HG02759 (cell line): ENCODE measurements around the gene CHMP6.

ENCODE experiments used
- ATAC-seq: cut with Tn5 transposase; IDR thresholded peaks from one replicate; pipeline ENCODE4 v1.9.1; 2021; ENCODE audit warnings: mild to moderate bottlenecking, moderate library complexity; ENCODE audit not compliant: unreplicated experiment

Gene CHMP6

DNA sequence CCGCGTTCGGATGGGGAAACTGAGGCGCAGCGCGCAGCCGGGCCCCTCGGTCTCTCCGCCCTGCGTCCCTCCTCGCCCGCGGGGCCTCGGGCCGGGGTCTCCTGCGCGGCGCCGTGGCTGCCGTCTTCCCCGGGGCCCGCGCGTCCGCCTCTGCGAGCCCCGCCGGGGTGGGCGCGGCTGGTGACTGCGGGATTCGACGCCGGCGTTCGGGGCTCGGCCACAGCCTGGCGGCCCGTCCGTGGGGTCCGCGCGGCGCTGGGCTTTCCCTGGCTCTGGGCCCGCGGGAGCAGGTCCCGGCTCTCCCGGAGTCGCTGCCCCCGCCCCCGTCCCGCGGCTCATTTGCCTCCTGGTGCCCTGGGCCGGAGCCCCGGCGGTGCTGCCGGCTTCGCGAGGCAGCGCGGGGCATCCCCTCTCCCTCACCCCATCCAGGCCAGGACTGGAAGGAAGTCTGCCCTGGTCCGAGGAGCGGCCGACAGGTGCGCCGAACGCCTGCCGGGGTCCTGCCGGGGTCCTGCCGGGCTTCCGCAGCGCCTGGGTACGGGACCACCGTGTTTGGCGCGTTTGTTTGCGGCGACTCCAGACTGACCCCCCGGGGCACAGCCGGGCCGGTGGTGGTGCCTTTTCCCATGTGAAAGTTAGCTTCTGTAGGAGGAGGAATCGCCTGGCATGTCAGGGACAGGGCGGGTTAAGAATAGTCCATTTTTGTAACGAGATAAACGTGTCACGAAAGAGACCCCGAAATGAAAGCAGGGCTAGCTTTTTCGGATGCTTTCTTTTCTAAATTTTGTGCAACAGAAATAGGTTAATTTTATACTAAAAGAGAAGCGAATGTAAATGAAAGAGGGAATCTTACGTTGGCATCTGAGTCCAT, 671 bp downstream of the CHMP6 start:
- ATAC-seq: peak; percentile 34

DNA sequence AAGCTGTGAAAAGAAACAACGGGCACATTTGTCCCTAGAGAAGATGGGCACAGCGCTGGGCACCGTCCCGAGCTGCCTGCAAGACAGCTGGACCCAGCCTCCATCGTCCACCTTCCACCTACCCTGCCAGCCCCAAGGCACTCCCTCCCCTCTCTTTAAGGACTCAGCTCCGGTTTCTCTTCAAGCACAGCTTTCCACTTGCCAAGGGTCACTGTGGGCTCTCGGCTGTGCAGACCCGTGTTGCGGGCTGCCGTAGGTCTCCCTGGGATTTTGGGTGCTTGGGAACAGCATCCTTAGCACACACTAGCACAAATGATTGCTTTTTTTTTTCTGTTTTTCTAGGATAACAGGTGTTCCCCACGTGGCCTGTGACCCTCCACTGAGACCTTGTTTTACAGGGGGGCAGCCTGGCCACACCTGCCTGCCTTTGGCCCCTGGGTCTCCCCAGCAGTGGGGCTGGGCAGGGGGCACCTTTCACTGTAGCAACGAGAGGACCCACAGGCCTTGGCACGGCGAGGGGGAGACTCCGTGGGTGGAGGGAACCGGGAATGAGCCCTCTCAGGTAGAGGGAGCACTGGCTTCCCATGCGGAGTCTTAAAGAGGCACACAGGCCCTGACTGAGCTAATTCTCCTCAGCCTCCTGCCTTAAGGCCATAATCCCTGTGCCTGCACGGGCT, 1.4 kb downstream of the CHMP6 start:
- ATAC-seq: no peak

DNA sequence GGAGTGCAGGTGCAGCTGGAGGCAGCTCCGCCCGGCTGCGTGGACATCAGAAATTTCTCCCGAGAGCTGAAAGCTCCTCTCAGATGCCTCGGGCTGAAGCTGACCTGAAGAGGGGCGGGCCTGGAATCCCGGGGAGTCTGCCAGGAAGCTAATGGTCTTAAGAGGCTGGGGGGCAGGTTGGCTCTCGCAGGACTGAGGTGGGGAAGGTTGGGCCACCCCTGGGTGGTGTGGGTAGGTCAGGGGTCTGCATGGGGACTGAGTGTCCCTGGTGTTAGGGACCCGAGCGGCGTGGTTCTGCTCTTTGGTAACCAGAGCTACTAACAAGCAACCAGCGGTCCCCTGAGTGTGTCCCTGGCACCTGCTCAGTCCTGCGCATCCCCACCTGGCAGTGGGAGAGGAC, 3.5 kb downstream of the CHMP6 start:
- ATAC-seq: no peak

DNA sequence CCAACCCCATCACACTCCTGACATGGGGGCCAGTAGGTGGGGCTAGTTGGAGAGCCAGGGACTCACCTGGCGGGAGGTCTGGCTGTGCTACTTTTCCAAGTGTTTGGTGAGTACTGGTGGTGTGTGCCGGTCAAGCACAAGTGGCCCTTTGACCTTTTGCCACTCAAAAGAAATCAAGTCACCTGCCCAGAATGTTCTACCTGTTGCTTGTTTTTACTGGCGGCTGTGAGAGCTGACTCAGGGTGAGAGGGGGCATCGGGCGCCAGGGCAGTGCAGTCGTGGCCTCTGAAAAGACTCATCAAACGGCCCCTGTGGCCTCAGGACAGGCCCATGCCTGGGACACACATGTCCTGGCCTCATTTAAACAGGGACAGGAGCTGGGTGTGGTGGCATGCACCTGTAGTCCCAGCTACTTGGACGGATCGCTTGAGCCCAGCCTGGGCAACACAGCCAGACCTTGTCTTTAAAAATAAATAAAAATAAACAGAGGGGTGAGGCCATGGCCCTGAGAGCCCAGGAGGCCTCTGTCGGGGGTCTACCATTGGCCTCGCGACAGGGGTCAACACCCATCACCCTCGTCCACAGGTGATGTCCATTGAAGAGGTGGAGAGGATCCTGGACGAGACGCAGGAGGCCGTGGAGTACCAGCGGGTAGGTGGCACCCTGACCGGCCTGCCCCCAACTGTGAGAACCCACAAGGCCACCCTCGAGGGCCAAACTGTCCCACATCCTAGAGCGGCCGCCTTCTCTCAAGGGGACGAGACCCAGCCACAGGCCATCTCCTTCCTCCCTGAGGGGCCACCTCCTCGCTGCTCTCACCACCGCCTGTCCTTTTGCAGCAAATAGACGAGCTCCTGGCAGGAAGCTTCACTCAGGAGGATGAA, 5.0 kb downstream of the CHMP6 start:
- ATAC-seq: no peak

GRCh38 chr17:80997424-80998117, 5.9 kb downstream of the CHMP6 start:
- no peak for ATAC-seq

DNA sequence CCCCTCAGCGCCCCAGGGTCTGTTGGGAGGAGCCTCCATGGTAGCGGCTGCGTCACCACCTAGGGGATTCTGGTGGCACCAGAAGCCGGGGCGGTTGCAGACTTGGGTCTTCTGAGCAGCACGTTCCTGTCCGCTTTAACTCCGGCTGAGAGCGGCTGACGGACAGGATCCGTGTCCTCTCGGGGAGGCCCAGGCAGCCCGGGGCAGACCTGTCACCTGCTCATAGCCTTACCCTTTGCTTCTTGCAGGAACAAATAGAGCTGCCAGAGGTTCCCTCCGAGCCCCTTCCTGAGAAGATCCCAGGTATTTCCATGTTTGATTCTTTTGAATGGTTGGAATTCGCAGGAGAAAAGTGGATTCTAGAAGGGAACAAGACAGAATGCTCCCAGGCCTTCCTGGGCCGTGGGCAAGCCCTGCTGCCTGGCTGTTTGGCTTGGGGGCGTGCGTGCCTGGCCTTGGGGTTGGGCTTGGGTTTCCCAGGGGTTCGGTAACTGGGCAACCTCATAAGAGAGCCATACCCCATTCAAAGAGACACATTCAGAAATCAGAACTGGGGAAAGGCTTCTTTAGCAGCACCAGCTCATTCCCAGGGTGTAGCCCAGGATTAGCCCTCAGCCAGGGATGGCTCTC, 6.6 kb downstream of the CHMP6 start:
- ATAC-seq: no peak

- ATAC-seq: no peak
Observed at GRCh38 chr17:80998748-80999535, 7.3 kb downstream of the CHMP6 start.

- ATAC-seq: no peak
Observed at GRCh38 chr17:80999536-81000333, 8.1 kb downstream of the CHMP6 start.

DNA sequence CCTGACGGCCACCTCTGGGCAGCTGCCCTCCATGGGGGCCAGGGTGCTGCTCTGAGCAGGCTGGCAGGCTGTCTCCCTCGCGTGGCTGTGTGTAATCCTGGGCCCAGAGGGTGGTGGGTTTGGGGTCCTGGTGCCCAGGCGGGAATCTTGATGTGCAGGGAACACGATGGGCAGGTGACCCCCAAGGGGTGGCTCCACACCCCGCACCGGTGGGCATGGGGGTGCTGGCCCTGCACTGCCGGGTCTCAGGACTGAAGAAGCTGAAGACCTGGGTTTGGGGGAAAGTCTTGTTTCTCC, 8.6 kb downstream of the CHMP6 start:
- ATAC-seq: no peak

- no peak for ATAC-seq
Observed at GRCh38 chr17:81000631-81001357, 9.2 kb downstream of the CHMP6 start.

GRCh38 chr17:81002013-81002384, 10.4 kb downstream of the CHMP6 start:
- ATAC-seq: no peak

DNA sequence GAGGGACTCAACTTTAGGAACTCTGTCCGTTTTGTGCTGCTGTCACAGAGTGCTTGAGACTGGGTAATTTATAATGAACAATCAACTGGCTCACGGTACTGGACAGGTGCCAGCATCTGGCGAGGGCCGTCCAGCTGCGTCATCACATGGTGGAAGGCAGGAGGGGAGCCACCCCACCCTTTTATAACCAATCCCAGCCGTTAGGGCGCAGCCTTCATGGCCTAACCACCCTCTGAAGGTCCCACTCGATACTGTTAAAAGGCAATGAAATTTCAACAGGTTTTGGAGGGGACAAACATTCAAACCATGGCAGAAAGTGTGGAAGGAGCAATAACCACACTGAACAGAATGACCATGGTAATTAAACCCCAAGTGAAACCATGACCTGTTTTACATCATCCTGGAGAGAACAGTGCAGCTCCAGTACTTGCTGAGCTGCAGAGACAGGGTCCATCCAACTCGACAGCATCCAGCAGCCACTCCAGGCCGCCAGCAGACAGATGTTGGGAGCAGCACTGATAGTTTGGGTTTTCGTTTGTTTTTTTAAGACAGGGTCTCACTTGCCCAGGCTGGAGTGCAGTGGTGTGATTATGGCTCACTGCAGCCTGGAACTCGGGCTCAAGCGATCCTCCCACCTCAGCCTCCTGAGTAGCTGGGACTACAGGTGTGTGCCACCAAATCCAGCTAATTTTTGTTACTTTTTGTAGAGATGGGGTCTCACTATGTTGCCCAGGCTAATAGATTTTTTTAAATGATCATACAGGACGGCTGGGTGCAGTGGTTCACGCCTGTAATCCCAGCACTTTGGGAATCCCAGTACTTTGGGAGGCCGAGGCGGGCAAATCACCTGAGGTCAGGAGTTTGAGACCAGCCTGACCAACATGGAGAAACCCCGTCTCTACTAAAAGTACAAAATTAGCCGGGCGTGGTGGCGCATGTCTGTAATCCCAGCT, 11.0 kb downstream of the CHMP6 start:
- ATAC-seq: no peak

DNA sequence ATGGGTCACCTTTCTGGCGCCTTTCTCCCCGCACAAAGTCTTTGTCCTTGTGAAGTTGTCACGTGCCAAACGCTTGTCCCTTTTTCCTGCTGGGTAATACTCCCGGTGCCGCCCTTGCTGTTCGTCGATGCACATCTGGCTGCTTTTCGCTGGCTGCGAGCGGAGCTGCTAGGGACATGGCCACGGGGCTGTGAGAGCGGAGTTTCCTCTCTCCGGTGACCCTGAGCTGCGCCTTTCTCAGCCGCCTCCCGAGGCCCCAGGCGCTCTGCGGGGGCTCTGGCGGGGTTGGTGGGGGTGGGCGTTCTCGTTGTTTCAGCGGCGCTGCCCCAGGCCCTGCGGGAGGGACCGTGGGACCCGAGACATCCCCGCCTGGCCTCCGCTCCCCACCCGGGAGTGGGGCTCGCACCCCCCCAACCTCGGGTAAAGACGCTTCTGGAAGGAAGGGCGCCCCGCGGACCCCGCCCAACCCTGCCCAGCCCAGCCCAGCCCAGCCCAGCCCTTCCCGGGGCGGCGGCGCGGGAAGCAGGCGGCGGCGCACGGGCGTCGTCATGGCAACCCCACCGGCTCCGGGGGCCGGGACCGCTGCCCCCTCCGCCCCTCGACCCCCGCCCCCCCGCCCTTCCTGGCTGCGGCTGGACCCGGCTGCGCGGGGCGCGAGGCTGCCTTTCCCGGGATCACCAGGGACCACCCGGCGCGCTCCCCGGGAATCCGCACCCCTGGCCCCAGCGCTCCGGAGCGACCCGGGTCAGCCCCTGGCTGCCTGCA, 12.3 kb downstream of the CHMP6 start:
- no peak for ATAC-seq

DNA sequence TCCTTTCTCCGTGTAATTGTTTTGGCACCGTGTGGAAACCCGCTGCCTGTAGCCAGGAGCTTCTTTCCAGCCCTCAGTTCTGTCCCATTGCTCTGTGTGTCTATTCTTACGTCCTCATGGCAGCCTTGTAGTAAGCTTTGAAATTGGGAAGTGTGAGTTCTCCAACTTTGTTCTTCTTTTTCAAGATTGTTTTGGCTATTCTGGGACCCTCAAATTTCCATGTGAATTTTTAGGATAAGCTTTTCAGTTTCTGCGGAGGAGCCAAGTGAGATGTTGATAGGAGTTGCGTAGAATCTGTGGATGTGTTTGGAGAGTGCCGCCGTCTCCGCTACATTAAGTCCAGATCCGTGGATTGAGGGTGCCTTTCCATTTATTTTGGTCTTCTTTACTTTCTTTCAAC, 15.2 kb downstream of the CHMP6 start:
- ATAC-seq: no peak

DNA sequence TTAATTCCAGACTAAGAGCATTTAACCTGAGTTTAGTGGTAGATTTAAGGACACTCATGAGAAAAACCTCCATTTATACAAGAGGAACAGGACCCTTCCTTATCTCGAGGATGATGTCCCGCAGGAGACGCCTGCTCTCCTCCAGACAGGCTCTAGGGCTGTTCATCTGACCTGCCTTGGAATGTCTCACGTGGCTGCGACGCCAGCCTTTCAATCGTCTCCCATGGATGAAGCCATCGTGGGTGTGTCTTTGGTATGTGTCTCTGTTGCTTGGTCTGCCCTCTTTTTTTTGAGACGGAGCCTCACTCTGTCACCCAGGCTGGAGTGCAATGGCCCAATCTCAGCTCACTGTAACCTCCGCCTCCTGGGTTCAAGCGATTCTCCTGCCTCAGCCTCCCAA, 16.5 kb downstream of the CHMP6 start:
- no peak for ATAC-seq

DNA sequence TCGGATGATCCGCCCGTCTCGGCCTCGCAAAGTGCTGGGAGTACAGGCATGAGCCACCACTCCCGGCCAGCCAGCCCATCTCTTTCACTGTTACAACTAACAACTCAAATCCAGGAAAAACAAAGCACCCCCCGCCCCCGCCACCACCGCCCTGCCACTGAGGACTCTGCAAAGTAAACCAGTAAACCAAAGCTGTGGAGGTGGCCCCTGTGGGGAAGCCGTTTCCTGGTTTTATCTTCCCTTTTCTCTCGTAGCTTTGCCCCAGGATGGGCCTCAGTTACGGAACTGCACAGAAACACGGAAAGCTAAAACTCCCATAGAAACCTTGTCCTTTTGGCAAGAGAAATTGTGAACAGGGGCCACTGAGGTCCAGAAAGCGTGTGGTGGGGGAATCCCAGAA, 17.5 kb downstream of the CHMP6 start:
- no peak for ATAC-seq

GRCh38 chr17:81010935-81011334, 19.3 kb downstream of the CHMP6 start:
- ATAC-seq: no peak
